HCT116 (cell line): ENCODE data around the gene NUDT22. TPM values are rescaled to one million over a fixed set of nuclear protein-coding genes. Genes with fewer than 3 reads are reported as not detected.

Experiments used
- ATAC-seq: fragments of 200-7000 bp; cut with Tn5 transposase; 2 replicates; pipeline ENCODE4 v1.9.1; 2020; ENCODE audit warnings: mild to moderate bottlenecking, moderate library complexity
- BruUV-seq: library from RNA; stranded (reverse); fragments of 400-500 nt; replicated peaks from 2 replicates; lab custom pipeline; 2021; lab: Mats Ljungman, UMichigan
- CTCF ChIA-PET: fragments of 300-600 bp; sonication (Branson Sonifier 250); formaldehyde crosslinking; loops from one replicate; lab custom pipeline; 2021; ENCODE audit warnings: antibody characterized with exemption; lab: Charles Lee
- POLR2A ChIA-PET: fragments of 300-600, 350-600 bp; sonication (Branson Sonifier 250); formaldehyde crosslinking; loops from one replicate; lab custom pipeline; 2021; ENCODE audit warnings: antibody characterized with exemption; lab: Charles Lee
- RAD21 ChIA-PET, 2 experiments: fragments of 300-600 bp; sonication (Branson Sonifier 250); formaldehyde crosslinking; loops; one replicate each; lab custom pipeline; 2023; ENCODE audit warnings: low total read pairs in 2 of 2; ENCODE audit not compliant: uncharacterized antibody in 2 of 2, unreplicated experiment in 2 of 2, low non-redundant PET in 1 of 2; lab: Charles Lee
- DNase-seq: peaks from one replicate; pipeline ENCODE4 v3.0.0-alpha.2; 2010; ENCODE audit warnings: low read depth, low spot score
- H2AFZ ChIP-seq: fragments of 200-600 bp; shearing (Covaris generic), sonication (generic); 2 replicates; pipeline ENCODE4 v1.6.1; 2017; ENCODE audit warnings: low read depth, mixed run types, mixed read lengths, antibody characterized with exemption, low read length; ENCODE audit not compliant: poor library complexity, severe bottlenecking
- H3K27ac ChIP-seq: 2 replicates; pipeline ENCODE4 v1.5.1; 2012; ENCODE audit warnings: low read depth, low read length
- H3K27me3 ChIP-seq: fragments of 200-600 bp; sonication (generic); 2 replicates; pipeline ENCODE4 v1.6.1; 2016; ENCODE audit warnings: mixed run types, low read length, mixed read lengths; ENCODE audit not compliant: insufficient read depth
- H3K36me3 ChIP-seq, 2 experiments: fragments of 200-500 bp in 1 of 2; fragments of 200-600 bp in 1 of 2; sonication (Bioruptor generic) in 1 of 2; sonication (generic) in 1 of 2; 2 replicates each; pipeline versions ENCODE4 v1.5.1 to v1.6.1; 2014 to 2016; ENCODE audit warnings: low read length in 2 of 2, inconsistent platforms in 1 of 2, mixed read lengths in 1 of 2, mixed run types in 1 of 2; ENCODE audit not compliant: insufficient read depth in 2 of 2, control insufficient read depth in 1 of 2
- H3K4me1 ChIP-seq, 2 experiments: fragments of 200-600 bp in 1 of 2; sonication (generic) in 1 of 2; 2 replicates each; pipeline versions ENCODE4 v1.5.1 to v1.6.1; 2012 to 2017; ENCODE audit warnings: low read length in 2 of 2, inconsistent platforms in 1 of 2, mild to moderate bottlenecking in 1 of 2, mixed read lengths in 1 of 2, mixed run types in 1 of 2, moderate library complexity in 1 of 2; ENCODE audit not compliant: insufficient read depth in 2 of 2, control insufficient read depth in 1 of 2
- H3K4me2 ChIP-seq: fragments of 200-600 bp; sonication (generic); 2 replicates; pipeline ENCODE4 v1.6.1; 2017; ENCODE audit warnings: mixed run types, low read length, mixed read lengths
- H3K4me3 ChIP-seq, 2 experiments: fragments of 200-600 bp in 1 of 2; sonication (generic) in 1 of 2; replicated peaks in 1 of 2; 2 replicates each; pipeline ENCODE4 v1.5.1; 2011 to 2016; ENCODE audit warnings: low read length in 2 of 2, control low read depth in 1 of 2, low read depth in 1 of 2, mild to moderate bottlenecking in 1 of 2, mixed read lengths in 1 of 2, mixed run types in 1 of 2
- H3K79me2 ChIP-seq: fragments of 200-600 bp; sonication (generic); 2 replicates; pipeline ENCODE4 v1.6.1; 2017; ENCODE audit warnings: mild to moderate bottlenecking, mixed run types, low read length, moderate library complexity, mixed read lengths; ENCODE audit not compliant: insufficient read depth
- H3K9ac ChIP-seq: fragments of 200-600 bp; sonication (generic); 2 replicates; pipeline ENCODE4 v1.6.1; 2016; ENCODE audit warnings: low read length, mixed read lengths
- H3K9me2 ChIP-seq: fragments of 200-600 bp; sonication (generic), shearing (Covaris generic); 2 replicates; pipeline ENCODE4 v1.6.1; 2017; ENCODE audit warnings: mixed run types, mild to moderate bottlenecking, moderate library complexity; ENCODE audit not compliant: insufficient read depth
- H3K9me3 ChIP-seq, 2 experiments: fragments of 200-500 bp in 1 of 2; fragments of 200-600 bp in 1 of 2; sonication (Bioruptor generic) in 1 of 2; sonication (generic) in 1 of 2; 2 replicates each; pipeline ENCODE4 v1.6.1; 2014 to 2017; ENCODE audit warnings: low read length in 2 of 2, mixed read lengths in 2 of 2, inconsistent platforms in 1 of 2, low read depth in 1 of 2, mild to moderate bottlenecking in 1 of 2, mixed run types in 1 of 2, moderate library complexity in 1 of 2; ENCODE audit not compliant: control insufficient read depth in 1 of 2, insufficient read depth in 1 of 2
- H4K20me1 ChIP-seq: fragments of 200-600 bp; sonication (generic), shearing (Covaris generic); 2 replicates; pipeline ENCODE4 v1.6.1; 2017; ENCODE audit warnings: mixed run types, mild to moderate bottlenecking, moderate library complexity; ENCODE audit not compliant: insufficient read depth
- CEBPB ChIP-seq: IDR thresholded peaks from 2 replicates; pipeline ENCODE4 v1.6.1; 2012; ENCODE audit warnings: low read depth
- CTCF ChIP-seq, 3 experiments: fragments of 200-600 bp in 1 of 3; sonication (generic) in 1 of 3; IDR thresholded peaks in 2 of 3; conservative IDR thresholded peaks in 1 of 3; 2 replicates each; pipeline ENCODE4 v1.5.1; 2012 to 2017; ENCODE audit warnings: low read depth in 2 of 3, low read length in 2 of 3, antibody characterized with exemption in 1 of 3, borderline replicate concordance in 1 of 3, control low read depth in 1 of 3, mild to moderate bottlenecking in 1 of 3, mixed read lengths in 1 of 3, mixed run types in 1 of 3, moderate library complexity in 1 of 3; ENCODE audit not compliant: insufficient read depth in 1 of 3
- EGR1 ChIP-seq: IDR thresholded peaks from 2 replicates; pipeline ENCODE4 v1.6.1; 2012; ENCODE audit warnings: low read depth
- ELF1 ChIP-seq: IDR thresholded peaks from 2 replicates; pipeline ENCODE4 v1.6.1; 2012; ENCODE audit warnings: low read depth, borderline replicate concordance
- FOSL1 ChIP-seq: IDR thresholded peaks from 2 replicates; pipeline ENCODE4 v1.6.1; 2012; ENCODE audit warnings: low read depth
- JUND ChIP-seq: IDR thresholded peaks from 2 replicates; pipeline ENCODE4 v1.6.1; 2012
- MAX ChIP-seq: IDR thresholded peaks from 2 replicates; pipeline ENCODE4 v1.6.1; 2012
- POLR2A ChIP-seq: IDR thresholded peaks from 2 replicates; pipeline ENCODE4 v1.7.0; 2011; ENCODE audit warnings: borderline replicate concordance; ENCODE audit not compliant: insufficient read depth, insufficient read length; ENCODE audit errors: extremely low read depth
- POLR2AphosphoS5 ChIP-seq: IDR thresholded peaks from 2 replicates; pipeline ENCODE4 v1.6.1; 2011; ENCODE audit warnings: mild to moderate bottlenecking, low read depth, low read length, moderate library complexity
- RAD21 ChIP-seq: IDR thresholded peaks from 2 replicates; pipeline ENCODE4 v1.6.1; 2012; ENCODE audit warnings: low read depth, mild to moderate bottlenecking
- SIN3A ChIP-seq: IDR thresholded peaks from 2 replicates; pipeline ENCODE4 v1.6.1; 2012; ENCODE audit warnings: low read depth
- SP1 ChIP-seq: IDR thresholded peaks from 2 replicates; pipeline ENCODE4 v1.6.1; 2012; ENCODE audit warnings: low read depth
- SRF ChIP-seq: IDR thresholded peaks from 2 replicates; pipeline ENCODE4 v1.6.1; 2012; ENCODE audit warnings: low read depth
- ZBTB33 ChIP-seq: IDR thresholded peaks from 2 replicates; pipeline ENCODE4 v1.6.1; 2011; ENCODE audit warnings: mild to moderate bottlenecking, low read length, moderate library complexity; ENCODE audit not compliant: insufficient replicate concordance; ENCODE audit errors: extremely low read depth
- ZFX ChIP-seq: fragments of 450-650 bp; IDR thresholded peaks from 2 replicates; pipeline ENCODE4 v1.6.1; 2017
- intact Hi-C: fragments of 100-400 bp; cut with micrococcal nuclease; formaldehyde crosslinking; loops from 2 replicates; pipeline ENCODE4 v1.10.0; 2022
- total RNA-seq: library from RNA; stranded (reverse); gene quantifications from one replicate; pipeline ENCODE4 v1.2.1, GENCODE V29; 2021; ENCODE audit not compliant: unreplicated experiment

NUDT22 gene
- total RNA-seq, 1 experiment from 2014 or later: 70.9 TPM

- H3K9ac ChIP-seq: no peak overlapping the region
- no peaks in the 10 kb centered on the region for H4K20me1 ChIP-seq
- H3K9me2 ChIP-seq: no peaks in the 10 kb centered on the region
- DNase-seq (no peak), ATAC-seq (no peak)
- H3K27ac ChIP-seq: no peak overlapping the region
- H3K36me3 ChIP-seq: peaks cover 47 to 53% of the 10 kb centered on the region in 2 experiments
- H3K27me3 ChIP-seq: no peaks in the 10 kb centered on the region
- peaks cover 34% of the 10 kb centered on the region; the same call in 1 of the 2 replicates for H3K79me2 ChIP-seq
- 0 out of 2 replicates have a peak, but pooled peaks have one; percentile 15 for TF ChIP-seq SRF
- TF ChIP-seq FOSL1: no peak
- BruUV-seq: TSS peak; percentile 61
- ChIA-PET POLR2A (interaction anchor here (0.7 to 2.2 kb wide), 8 partner anchors 18 to 151 kb away, joined by 3 to 10 read pairs (median 3); partner anchors contain the start of gene STIP1), CTCF (interaction anchor here (0.6 to 4.6 kb wide), 17 partner anchors 11 to 485 kb away, joined by 3 to 80 read pairs (median 6); partner anchors contain the start of genes CATSPERZ, ESRRA, FKBP2 and NUDT22), RAD21 (interaction anchor here (0.7 to 1.6 kb wide), 9 partner anchors 18 to 151 kb away, joined by 3 to 7 read pairs (median 4); partner anchors contain the start of genes ESRRA (in 1 of the 2), PLCB3 (in 1 of the 2) and STIP1 (in 1 of the 2))
- H3K4me1 ChIP-seq: peaks cover 0 to 8% of the 10 kb centered on the region in 2 experiments; a peak in 1 of 4 replicates
- H3K9me3 ChIP-seq: no peaks in the 10 kb centered on the region
- no peak overlapping the region for H3K4me2 ChIP-seq
- no peak overlapping the region for H2AFZ ChIP-seq
- intact Hi-C loops: loop anchor here (1.0 to 2.0 kb wide), 3 partner anchors 67 to 151 kb away; no protein-coding TSS in a partner anchor
- H3K4me3 ChIP-seq: no peak overlapping the region
These were observed 22.0 kb upstream of the NUDT22 start for GRCh38 chr11:64204080-64204440.

GRCh38 chr11:64204464-64204989 lies 21.5 kb upstream of the NUDT22 start:
- Histone ChIP-seq H3K4me1 (peaks cover 0 to 8% of the 10 kb centered on the region in 2 experiments; a peak in 1 of 4 replicates), H3K4me3 (no peak overlapping the region), H2AFZ (no peak overlapping the region), H3K9me2 (no peaks in the 10 kb centered on the region), H3K4me2 (no peak overlapping the region), H3K9ac (no peak overlapping the region), H3K27me3 (no peaks in the 10 kb centered on the region), H3K9me3 (no peaks in the 10 kb centered on the region), H4K20me1 (no peaks in the 10 kb centered on the region), H3K36me3 (peaks cover 47 to 53% of the 10 kb centered on the region in 2 experiments), H3K27ac (no peak overlapping the region), H3K79me2 (peaks cover 34% of the 10 kb centered on the region; the same call in 1 of the 2 replicates)
- ChIA-PET POLR2A (interaction anchor here (0.7 to 2.2 kb wide), 8 partner anchors 19 to 150 kb away, joined by 3 to 10 read pairs (median 3); partner anchors contain the start of gene STIP1), CTCF (interaction anchor here (0.6 to 4.6 kb wide), 18 partner anchors 10 to 484 kb away, joined by 3 to 80 read pairs (median 6); partner anchors contain the start of genes CATSPERZ, ESRRA, FKBP2 and NUDT22), RAD21 (interaction anchor here (0.7 to 1.6 kb wide), 10 partner anchors 19 to 151 kb away, joined by 3 to 7 read pairs (median 4); partner anchors contain the start of genes ESRRA (in 1 of the 2), PLCB3 (in 1 of the 2) and STIP1 (in 1 of the 2))
- intact Hi-C loops: loop anchor here (1.0 to 2.0 kb wide), 3 partner anchors 66 to 151 kb away; no protein-coding TSS in a partner anchor
- ATAC-seq (peak; percentile 80), DNase-seq (peak; percentile 88)
- BruUV-seq: no TSS peak
- TF ChIP-seq SIN3A (no peak), ZBTB33 (no peak), EGR1 (no peak), JUND (no peak), RAD21 (peak; percentile 94), SRF (0 out of 2 replicates have a peak, but pooled peaks have one; percentile 5), MAX (no peak), CTCF (IDR thresholded peaks at IDR 0.05 in 2 of 3, conservative IDR thresholded peaks at IDR 0.05 in 1 of 3; ENCODE audit: borderline replicate concordance in 1 of 3, insufficient read depth in 1 of 3, low read depth in 2 of 3, low read length in 2 of 3) (peak; percentile 75 to 90 (median 87)), ZFX (no peak), SP1 (no peak), POLR2AphosphoS5 (peak; percentile 54), POLR2A (no peak), ELF1 (no peak), FOSL1 (no peak), CEBPB (no peak)
